ENCODE data around the gene SLC48A1. TPM values are rescaled to one million over a fixed set of nuclear protein-coding genes. Genes with fewer than 3 reads are reported as not detected.

SLC48A1 gene
- total RNA-seq, 1 donor = 25.1 TPM

GRCh38 chr12:47779943-47780504 lies 7.0 kb downstream of the SLC48A1 start:
- DNase-seq (ENCODE audit: low read depth) = no peak
- TF ChIP-seq, protein P1, sequence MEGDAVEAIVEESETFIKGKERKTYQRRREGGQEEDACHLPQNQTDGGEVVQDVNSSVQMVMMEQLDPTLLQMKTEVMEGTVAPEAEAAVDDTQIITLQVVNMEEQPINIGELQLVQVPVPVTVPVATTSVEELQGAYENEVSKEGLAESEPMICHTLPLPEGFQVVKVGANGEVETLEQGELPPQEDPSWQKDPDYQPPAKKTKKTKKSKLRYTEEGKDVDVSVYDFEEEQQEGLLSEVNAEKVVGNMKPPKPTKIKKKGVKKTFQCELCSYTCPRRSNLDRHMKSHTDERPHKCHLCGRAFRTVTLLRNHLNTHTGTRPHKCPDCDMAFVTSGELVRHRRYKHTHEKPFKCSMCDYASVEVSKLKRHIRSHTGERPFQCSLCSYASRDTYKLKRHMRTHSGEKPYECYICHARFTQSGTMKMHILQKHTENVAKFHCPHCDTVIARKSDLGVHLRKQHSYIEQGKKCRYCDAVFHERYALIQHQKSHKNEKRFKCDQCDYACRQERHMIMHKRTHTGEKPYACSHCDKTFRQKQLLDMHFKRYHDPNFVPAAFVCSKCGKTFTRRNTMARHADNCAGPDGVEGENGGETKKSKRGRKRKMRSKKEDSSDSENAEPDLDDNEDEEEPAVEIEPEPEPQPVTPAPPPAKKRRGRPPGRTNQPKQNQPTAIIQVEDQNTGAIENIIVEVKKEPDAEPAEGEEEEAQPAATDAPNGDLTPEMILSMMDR (IDR thresholded peaks at IDR 0.05; ENCODE audit: insufficient read depth, low read length) = no peak
- H3K4me3 ChIP-seq (ENCODE audit: low read depth, low read length) = no peak overlapping the region

DNA sequence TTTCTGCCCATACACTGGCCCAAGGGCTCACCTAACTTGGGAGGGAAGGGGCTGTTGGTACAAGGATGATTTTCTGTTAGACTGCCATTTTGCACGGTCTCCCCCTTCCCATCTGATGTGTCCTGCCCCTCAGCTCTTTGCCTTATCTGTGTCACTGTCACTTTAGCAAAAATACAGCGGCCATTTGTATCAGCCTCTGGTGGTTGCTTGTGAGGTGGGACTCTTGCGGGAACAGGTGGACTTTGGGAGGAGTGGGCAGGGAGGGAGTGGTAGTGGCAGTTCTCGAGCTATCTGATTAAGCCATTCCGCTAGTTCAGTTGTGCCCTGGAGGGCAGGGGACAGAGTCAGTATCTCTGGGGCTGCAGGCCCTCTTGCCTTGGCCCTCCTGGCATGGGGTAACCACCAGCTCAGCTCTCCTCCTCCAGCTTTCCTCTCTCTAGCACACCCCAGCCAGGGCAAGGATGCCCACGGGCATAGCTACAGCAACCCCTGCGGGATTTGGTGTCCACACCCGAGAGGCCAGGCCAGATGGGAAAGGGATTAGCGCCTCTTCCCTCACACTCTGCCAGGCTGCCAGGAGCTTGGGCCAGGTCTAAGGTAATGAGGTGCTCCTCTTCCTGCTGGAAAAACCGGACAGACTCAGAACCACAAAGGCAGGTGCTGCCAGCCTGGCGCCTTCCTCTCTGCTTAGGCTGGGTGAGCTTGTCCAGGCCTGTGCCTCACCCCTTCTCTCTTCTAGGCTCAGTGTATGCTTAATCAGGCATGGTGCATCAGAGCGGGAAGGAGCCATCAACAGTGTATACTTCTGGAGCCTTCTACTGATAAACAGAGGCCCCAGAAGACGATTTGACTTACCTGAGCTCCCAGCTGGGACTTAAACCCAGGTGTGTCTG lies 8.7 kb downstream of the SLC48A1 start:
- H3K4me3 ChIP-seq (ENCODE audit: low read depth, low read length) = no peak overlapping the region
- no peak for DNase-seq (ENCODE audit: low read depth)
- TF ChIP-seq, protein P1 (IDR thresholded peaks at IDR 0.05; ENCODE audit: insufficient read depth, low read length) = no peak

DNA sequence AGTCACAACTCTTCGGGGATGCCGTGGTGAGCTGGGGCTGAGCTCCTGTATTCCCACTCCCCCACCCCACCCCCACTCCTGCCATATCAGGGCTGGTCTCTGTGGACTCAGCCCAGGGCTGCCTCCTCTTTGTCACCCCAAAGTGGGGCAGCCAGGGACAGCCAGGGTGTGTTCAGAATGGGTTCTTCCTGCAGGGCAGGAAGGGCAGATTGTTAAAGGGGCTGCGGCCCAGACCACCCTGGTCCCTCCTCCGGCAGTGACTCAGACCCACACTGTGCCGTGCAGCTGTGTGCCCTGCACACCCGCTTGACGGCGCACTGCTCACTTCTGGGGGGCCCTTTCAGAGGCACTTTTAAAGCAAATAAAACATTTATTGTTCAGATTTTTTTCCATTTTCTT lies 9.3 kb downstream of the SLC48A1 start:
- DNase-seq (ENCODE audit: low read depth) = no peak

DNA sequence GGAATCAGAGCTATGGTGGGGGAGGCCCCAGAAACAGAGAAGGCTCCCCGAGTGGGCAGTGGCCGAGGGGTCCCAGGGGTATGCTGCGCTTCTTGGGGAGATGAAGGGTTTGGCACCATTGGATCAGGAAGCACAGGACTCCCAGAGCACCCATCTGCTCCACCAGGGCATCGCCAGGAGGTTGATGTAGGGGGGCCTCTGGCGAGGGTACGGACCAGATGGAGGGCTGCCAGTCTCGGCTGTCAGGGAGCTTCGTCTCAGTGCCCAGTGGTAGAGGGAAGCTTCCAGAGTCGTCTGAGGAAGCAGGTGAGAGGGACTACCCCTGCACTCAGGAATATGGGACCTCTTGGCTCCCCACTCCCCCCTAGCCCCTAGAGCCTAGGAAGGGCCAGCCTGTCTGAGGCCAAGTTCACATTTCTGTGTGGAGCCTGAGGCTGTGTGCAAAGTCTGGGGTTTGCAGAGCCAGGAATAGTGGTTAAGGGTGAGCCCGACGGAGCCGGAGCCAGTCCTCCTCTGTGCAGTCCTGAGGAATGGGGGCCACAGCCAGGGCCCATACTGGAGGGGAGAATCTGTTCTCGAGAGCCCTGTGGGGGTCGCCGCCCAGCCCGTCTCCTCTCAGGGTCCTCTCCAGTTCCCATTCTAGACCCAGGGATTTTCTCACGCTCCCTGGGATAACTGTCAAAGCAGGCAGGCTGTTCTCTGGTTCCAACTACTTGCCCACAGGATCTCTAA lies 10.2 kb downstream of the SLC48A1 start:
- H3K4me3 ChIP-seq (ENCODE audit: low read depth, low read length) = no peak overlapping the region
- DNase-seq (ENCODE audit: low read depth) = no peak
- TF ChIP-seq, protein P1 (IDR thresholded peaks at IDR 0.05; ENCODE audit: insufficient read depth, low read length) = no peak

More for the DNA sequence above, 9.3 kb downstream of the SLC48A1 start:
- H3K4me3 ChIP-seq (ENCODE audit: low read depth, low read length) = no peak overlapping the region
- TF ChIP-seq, protein P1 (IDR thresholded peaks at IDR 0.05; ENCODE audit: insufficient read depth, low read length) = no peak

GRCh38 chr12:47783821-47784819 lies 11.1 kb downstream of the SLC48A1 start:
- no peak for DNase-seq (ENCODE audit: low read depth)
- no peak overlapping the region for H3K4me3 ChIP-seq (ENCODE audit: low read depth, low read length)
- TF ChIP-seq, protein P1 (IDR thresholded peaks at IDR 0.05; ENCODE audit: insufficient read depth, low read length) = no peak
